ENCODE measurements around the gene SLC30A2.

DNA sequence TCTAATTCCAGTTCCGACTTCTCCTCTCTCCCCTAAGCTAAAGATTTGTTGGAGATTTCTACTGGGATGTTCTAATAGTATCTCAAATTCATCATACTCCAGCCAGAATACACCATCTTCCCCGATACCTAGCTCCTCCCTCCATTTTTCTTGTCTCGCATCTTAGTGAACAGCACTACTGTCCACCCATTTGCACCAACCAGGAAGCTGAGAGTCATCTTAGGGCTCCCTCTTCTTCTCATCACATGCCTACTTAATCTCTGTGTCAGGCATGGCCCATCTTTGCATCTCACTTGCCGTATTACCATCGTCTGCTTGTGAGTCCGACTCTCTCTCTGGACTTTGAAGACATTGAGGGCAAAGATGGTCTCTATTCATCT, 25.0 kb upstream of the SLC30A2 start:
- no peak for TF ChIP-seq POLR2A (IDR thresholded peaks at IDR 0.05; ENCODE audit: low read length)
- TF ChIP-seq GATA1 (IDR thresholded peaks at IDR 0.05; ENCODE audit: low read depth, low read length): no peak

All from erythroblast (primary cell).